Caco-2 (cell line): Measurements from ENCODE around the gene SYTL2. TPM values are rescaled to one million over a fixed set of nuclear protein-coding genes. Genes with fewer than 3 reads are reported as not detected.
A peak's percentile ranks its signal among the peaks of the same experiment; 100 is the strongest.

Experiments used
- BruUV-seq: library from RNA; stranded (reverse); fragments of 400-500 nt; replicated peaks from 2 replicates; lab custom pipeline; 2021; lab: Mats Ljungman, UMichigan
- CTCF ChIA-PET: fragments of 300-600 bp; sonication (Branson Sonifier 250); formaldehyde crosslinking; loops from one replicate; lab custom pipeline; 2022; ENCODE audit warnings: antibody characterized with exemption; lab: Charles Lee
- POLR2A ChIA-PET: fragments of 300-600 bp; sonication (Branson Sonifier 250); formaldehyde crosslinking; loops from one replicate; lab custom pipeline; 2022; ENCODE audit warnings: antibody characterized with exemption; lab: Charles Lee
- DNase-seq, 2 experiments: peaks; one replicate each; pipeline versions ENCODE4 v3.0.0 to v3.0.0-alpha.2; 2020 to 2022
- H3K27me3 ChIP-seq: replicated peaks from 2 replicates; pipeline ENCODE4 v1.6.0; 2011; ENCODE audit warnings: low read length; ENCODE audit not compliant: control insufficient read depth, insufficient read depth
- H3K36me3 ChIP-seq: 2 replicates; pipeline ENCODE4 v1.5.1; 2011; ENCODE audit warnings: low read length; ENCODE audit not compliant: control insufficient read depth, insufficient read depth
- H3K4me1 ChIP-seq: fragments of 250-450 bp; sonication (Bioruptor Pico); 2 replicates; pipeline ENCODE4 v1.5.1; 2020; ENCODE audit warnings: mild to moderate bottlenecking
- H3K4me3 ChIP-seq: 2 replicates; pipeline ENCODE4 v1.5.1; 2011; ENCODE audit warnings: low read depth, mild to moderate bottlenecking, control low read depth, low read length
- H3K9me3 ChIP-seq: fragments of 250-450 bp; sonication (Bioruptor Pico); 2 replicates; pipeline ENCODE4 v1.5.1; 2020; ENCODE audit warnings: mild to moderate bottlenecking, moderate library complexity
- H3K27ac Mint-ChIP-seq: one replicate; pipeline ENCODE4 v1.8.0; 2022; ENCODE audit warnings: mixed read lengths; ENCODE audit not compliant: unreplicated experiment
- H3K27me3 Mint-ChIP-seq: one replicate; pipeline ENCODE4 v1.8.0; 2022; ENCODE audit warnings: mixed read lengths; ENCODE audit not compliant: insufficient read depth, unreplicated experiment
- H3K36me3 Mint-ChIP-seq: one replicate; pipeline ENCODE4 v1.8.0; 2022; ENCODE audit warnings: mild to moderate bottlenecking, mixed read lengths; ENCODE audit not compliant: insufficient read depth, unreplicated experiment
- H3K4me1 Mint-ChIP-seq: one replicate; pipeline ENCODE4 v1.8.0; 2022; ENCODE audit warnings: low read depth, mixed read lengths; ENCODE audit not compliant: unreplicated experiment
- H3K4me3 Mint-ChIP-seq: one replicate; pipeline ENCODE4 v1.8.0; 2022; ENCODE audit warnings: mild to moderate bottlenecking, moderate library complexity, mixed read lengths; ENCODE audit not compliant: unreplicated experiment
- H3K9me3 Mint-ChIP-seq: one replicate; pipeline ENCODE4 v1.8.0; 2022; ENCODE audit warnings: mixed read lengths; ENCODE audit not compliant: unreplicated experiment
- CTCF ChIP-seq, 2 experiments: fragments of 200-600 bp in 1 of 2; IDR thresholded peaks; 1 replicate in 1 of 2; 2 replicates in 1 of 2; pipeline versions ENCODE4 v1.5.1 to v1.8.0; 2011 to 2022; ENCODE audit warnings: antibody characterized with exemption in 1 of 2, control low read depth in 1 of 2, inconsistent platforms in 1 of 2, low read depth in 1 of 2, low read length in 1 of 2, mild to moderate bottlenecking in 1 of 2, moderate library complexity in 1 of 2; ENCODE audit not compliant: insufficient read depth in 1 of 2, severe bottlenecking in 1 of 2, unreplicated experiment in 1 of 2
- intact Hi-C: fragments of 100-400 bp; cut with micrococcal nuclease; formaldehyde crosslinking; loops from one replicate; pipeline ENCODE4 v1.10.0; 2022; ENCODE audit not compliant: unreplicated experiment
- total RNA-seq: library from RNA; stranded (reverse); gene quantifications from 2 replicates; pipeline ENCODE4 v1.2.3, GENCODE V29; 2022

The SYTL2 gene
- total RNA-seq, 1 experiment from 2014 or later: 110 TPM

GRCh38 chr11:85664615-85665481, 146.1 kb downstream of the SYTL2 start, which contains the start of gene CREBZF:
Gene CREBZF, minus strand, starts transcription at chr11:85665129. Its CDS starts 254 bp downstream, at chr11:85664875.
- BruUV-seq: no TSS peak
- H3K27me3 Mint-ChIP-seq: no peaks in the 10 kb centered on the region
- POLR2A ChIA-PET: interaction anchor here (0.5 to 2.1 kb wide), 12 partner anchors 10 to 496 kb away, joined by 3 to 22 read pairs (median 4); partner anchors contain the start of genes SYTL2, TMEM126A and TMEM126B
- peaks cover 25% of the 10 kb centered on the region for H3K4me1 Mint-ChIP-seq
- H3K4me1 ChIP-seq: 0 out of 2 replicates have a peak, but pooled peaks cover 9% of the 10 kb centered on the region
- H3K9me3 ChIP-seq: no peaks in the 10 kb centered on the region
- H3K27me3 ChIP-seq: no peaks in the 10 kb centered on the region
- peaks cover 52% of the 10 kb centered on the region for H3K36me3 Mint-ChIP-seq
- H3K4me3 ChIP-seq: peak within 1 kb of the TSS; percentile 91
- no peaks in the 10 kb centered on the region for H3K9me3 Mint-ChIP-seq
- peaks cover 3% of the 10 kb centered on the region for H3K36me3 ChIP-seq
- peak within 1 kb of the TSS; percentile 87 for H3K27ac Mint-ChIP-seq
- TF ChIP-seq CTCF (IDR thresholded peaks at IDR 0.05; ENCODE audit: insufficient read depth in 1 of 2, low read depth in 1 of 2, low read length in 1 of 2, severe bottlenecking in 1 of 2, unreplicated experiment in 1 of 2): no peak
- CTCF ChIA-PET: interaction anchor here (0.7 to 2.7 kb wide), 4 partner anchors 17 to 145 kb away, joined by 3 to 13 read pairs (median 4); partner anchors contain the start of genes DLG2, TMEM126A and TMEM126B
- intact Hi-C loops: loop anchor here (1.0 to 10.0 kb wide), 6 partner anchors 17 to 640 kb away; partner anchors contain the start of genes EED, HIKESHI and TMEM126B
- DNase-seq: peak; percentile 99 to 100
- peak within 1 kb of the TSS; percentile 91 for H3K4me3 Mint-ChIP-seq

GRCh38 chr11:85663753-85664614, 147.0 kb downstream of the SYTL2 start:
- peaks cover 9% of the 10 kb centered on the region; the same call in 1 of the 2 replicates for H3K4me1 ChIP-seq
- H3K36me3 Mint-ChIP-seq: peaks cover 61% of the 10 kb centered on the region
- ChIA-PET POLR2A (interaction anchor here (0.5 to 2.1 kb wide), 7 partner anchors 9 to 192 kb away, joined by 3 to 22 read pairs (median 3); partner anchors contain the start of genes TMEM126A and TMEM126B), CTCF (interaction anchor here (1.0 to 2.7 kb wide), 6 partner anchors 14 to 162 kb away, joined by 3 to 13 read pairs (median 4); partner anchors contain the start of genes DLG2, TMEM126A and TMEM126B)
- peak overlapping the region; percentile 91 for H3K4me3 Mint-ChIP-seq
- H3K9me3 Mint-ChIP-seq: no peaks in the 10 kb centered on the region
- no peaks in the 10 kb centered on the region for H3K27me3 ChIP-seq
- peak; percentile 73 to 87 for TF ChIP-seq CTCF (IDR thresholded peaks at IDR 0.05; ENCODE audit: insufficient read depth in 1 of 2, low read depth in 1 of 2, low read length in 1 of 2, severe bottlenecking in 1 of 2, unreplicated experiment in 1 of 2)
- H3K27ac Mint-ChIP-seq: peak overlapping the region; percentile 87
- peak overlapping the region; percentile 91 for H3K4me3 ChIP-seq
- H3K4me1 Mint-ChIP-seq: peaks cover 29% of the 10 kb centered on the region
- no peaks in the 10 kb centered on the region for H3K9me3 ChIP-seq
- no peaks in the 10 kb centered on the region for H3K27me3 Mint-ChIP-seq
- no TSS peak for BruUV-seq
- intact Hi-C loops: loop anchor here (1.0 to 10.0 kb wide), 5 partner anchors 16 to 641 kb away; partner anchors contain the start of genes EED, HIKESHI and TMEM126B
- peak; percentile 89 to 92 for DNase-seq
- peaks cover 4% of the 10 kb centered on the region for H3K36me3 ChIP-seq
